Ammon's horn (tissue), 1 donor: Measurements from ENCODE around the gene BAIAP2L1.
"Not testable (repeated sequence)": the region's sequence is repeated elsewhere in the genome, so short reads cannot be mapped to it uniquely, and the experiment has no call there.

Experiments used
- DNase-seq: peaks from one replicate; pipeline ENCODE4 v3.0.0-alpha.2; 2016; ENCODE audit warnings: low spot score

Gene BAIAP2L1, protein sequence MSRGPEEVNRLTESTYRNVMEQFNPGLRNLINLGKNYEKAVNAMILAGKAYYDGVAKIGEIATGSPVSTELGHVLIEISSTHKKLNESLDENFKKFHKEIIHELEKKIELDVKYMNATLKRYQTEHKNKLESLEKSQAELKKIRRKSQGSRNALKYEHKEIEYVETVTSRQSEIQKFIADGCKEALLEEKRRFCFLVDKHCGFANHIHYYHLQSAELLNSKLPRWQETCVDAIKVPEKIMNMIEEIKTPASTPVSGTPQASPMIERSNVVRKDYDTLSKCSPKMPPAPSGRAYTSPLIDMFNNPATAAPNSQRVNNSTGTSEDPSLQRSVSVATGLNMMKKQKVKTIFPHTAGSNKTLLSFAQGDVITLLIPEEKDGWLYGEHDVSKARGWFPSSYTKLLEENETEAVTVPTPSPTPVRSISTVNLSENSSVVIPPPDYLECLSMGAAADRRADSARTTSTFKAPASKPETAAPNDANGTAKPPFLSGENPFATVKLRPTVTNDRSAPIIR

DNA sequence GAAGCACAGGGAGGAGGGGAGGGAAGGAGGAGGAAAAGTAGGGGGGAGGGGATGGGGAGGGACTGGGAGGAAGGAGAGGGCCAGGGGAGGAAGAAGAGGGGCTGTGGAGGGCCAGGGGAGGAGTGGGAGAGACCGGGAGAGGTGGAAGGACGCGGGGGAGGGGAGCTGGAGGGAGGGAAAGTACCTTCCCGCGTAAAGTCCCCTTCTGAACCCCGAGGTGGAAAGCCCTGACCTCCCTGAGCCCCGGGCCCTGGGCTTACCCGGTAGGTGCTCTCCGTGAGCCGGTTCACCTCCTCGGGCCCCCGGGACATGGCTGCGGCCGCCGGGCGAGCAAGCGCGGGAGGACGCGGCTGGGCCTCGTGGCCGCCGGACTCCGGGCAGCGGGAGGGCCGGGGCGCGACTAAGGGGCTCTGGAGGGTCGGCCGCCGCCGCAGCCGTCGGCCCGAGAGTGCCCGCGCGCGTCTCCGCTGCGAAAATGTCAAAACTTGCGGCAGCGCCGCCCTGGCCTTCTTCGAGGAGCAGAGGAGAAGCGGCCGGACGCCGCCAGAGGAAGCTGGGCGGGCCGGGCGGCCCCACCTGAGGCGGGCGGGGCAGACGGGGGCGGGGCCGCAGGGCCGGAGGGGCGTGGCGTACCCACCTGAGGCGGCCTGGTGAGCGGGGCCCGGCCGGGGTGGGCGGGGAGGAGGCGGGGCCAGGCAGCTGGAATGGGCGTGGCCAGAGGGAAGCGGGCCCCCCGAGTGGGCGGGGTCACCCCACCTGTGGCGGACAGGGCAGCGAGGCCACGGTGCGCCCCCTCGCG is at the start of gene BAIAP2L1:
Gene BAIAP2L1, minus strand, starts transcription at position 549 of the 799 bp plus-strand sequence. Its CDS starts 238 bp downstream, at position 311.
- DNase-seq, result peak; percentile 9

DNA sequence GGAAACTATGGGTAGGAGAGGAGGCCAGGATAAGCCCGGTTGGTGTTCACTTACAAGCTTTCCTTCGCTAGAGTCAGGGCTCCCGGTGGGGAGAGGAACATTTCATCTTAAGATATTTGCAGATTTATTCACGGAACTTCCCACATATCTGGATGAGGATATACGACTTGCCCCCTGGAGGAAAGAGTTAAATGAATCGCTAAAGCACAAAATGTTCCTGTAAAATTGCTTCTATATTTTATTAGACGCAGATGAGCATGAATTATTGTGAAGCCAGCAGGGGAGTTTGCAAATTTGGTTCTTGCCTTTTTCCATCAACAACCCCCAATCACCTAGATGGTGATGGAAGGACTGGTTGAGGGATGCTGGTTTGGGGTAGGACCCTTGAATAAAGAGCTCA is 47.9 kb upstream of the BAIAP2L1 start:
- no peak for DNase-seq

DNA sequence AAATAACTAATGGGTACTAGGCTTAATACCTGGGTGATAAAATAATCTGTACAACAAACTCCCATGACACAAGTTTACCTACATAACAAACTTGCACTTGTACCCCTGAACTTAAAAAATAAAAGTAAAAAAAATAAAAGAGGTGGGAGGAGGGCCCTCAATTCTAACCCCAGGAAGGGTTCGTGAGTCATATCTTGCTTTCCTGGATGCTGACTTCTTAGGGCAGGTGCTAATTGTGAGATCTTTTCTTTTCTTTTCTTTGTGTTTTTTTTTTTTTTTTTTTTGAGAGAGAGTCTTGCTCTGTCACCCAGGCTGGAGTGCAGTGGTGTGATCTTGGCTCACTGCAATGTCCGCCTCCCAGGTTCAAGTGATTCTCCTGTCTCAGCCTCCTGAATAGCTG is 40.1 kb upstream of the BAIAP2L1 start:
- DNase-seq, result not testable (repeated sequence)

DNA sequence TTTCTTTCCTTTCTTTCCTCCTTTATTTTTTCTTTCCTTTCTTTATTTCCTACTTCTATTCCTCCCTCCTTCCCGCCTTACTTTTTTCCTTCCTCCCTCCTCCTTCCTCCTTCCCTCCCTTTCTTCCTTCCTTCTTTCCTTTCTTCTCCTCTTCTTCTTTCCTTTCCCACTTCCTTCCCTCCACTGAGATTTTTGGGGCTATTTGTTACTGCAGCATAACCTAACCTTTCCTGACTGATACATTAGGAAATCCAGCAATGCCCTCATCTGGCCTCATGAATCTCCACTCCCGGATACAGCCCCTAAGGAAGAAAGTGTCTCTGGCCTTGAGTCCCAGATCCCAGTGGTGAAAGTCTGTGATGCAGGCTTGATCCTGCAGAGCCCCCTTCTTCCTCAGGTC is 38.6 kb upstream of the BAIAP2L1 start:
- DNase-seq, result no peak

DNA sequence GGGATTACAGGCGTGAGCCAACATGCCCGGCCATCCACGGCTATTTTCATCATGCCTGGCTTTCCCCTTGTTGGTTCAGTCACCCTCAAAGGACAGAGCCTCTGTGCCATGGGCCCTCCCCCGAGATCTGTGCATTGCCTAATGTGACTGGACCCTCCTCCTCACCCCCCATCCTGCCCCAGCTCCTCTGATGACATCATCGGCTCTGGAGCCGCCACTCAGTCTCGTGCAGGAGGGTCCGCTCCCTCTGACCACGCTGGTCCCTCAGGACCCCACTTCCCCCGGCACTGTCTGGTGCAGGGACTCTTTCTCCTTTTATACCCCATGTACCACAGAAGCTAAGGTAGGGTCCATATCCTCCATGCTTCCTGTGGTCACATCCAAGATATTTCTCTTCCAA is 33.2 kb upstream of the BAIAP2L1 start:
- DNase-seq, result no peak

DNA sequence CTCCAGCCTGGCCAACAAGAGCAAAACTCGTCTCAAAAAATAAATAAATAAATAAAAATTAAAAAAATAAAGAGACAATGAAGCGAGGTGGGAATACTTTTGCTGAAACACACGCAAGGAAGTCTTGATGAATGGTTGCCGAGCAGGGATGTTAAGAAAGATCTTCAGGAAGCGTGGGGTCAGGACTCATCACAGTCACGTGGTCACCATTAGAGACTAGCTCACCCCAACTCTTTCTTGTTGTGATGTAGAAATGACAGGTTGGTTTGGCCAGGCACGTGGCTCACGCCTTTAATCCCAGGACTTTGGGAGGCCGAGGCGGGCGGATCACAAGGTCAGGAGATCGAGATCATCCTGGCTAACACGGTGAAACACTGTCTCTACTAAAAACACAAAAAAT is 28.9 kb upstream of the BAIAP2L1 start:
- DNase-seq, result no peak

DNA sequence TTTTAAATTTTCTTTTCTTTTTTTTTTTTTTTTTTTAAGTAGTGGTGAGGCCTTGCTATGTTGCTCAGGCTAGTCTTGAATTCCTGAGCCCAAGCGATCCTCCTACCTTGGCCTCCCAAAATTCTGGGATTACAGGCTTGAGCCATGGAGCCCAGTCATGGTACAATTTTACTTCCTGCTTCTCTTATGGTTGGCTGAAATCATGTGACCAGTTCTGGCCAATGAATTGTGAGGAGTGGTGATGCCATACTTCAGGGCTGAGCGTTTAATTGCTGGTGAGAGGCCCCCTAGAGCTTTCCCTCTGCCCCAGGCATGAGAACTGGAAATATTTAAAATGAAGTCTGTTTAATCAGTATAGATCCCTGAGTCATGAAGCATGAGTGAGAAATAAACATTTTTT is 22.2 kb upstream of the BAIAP2L1 start:
- no peak for DNase-seq

DNA sequence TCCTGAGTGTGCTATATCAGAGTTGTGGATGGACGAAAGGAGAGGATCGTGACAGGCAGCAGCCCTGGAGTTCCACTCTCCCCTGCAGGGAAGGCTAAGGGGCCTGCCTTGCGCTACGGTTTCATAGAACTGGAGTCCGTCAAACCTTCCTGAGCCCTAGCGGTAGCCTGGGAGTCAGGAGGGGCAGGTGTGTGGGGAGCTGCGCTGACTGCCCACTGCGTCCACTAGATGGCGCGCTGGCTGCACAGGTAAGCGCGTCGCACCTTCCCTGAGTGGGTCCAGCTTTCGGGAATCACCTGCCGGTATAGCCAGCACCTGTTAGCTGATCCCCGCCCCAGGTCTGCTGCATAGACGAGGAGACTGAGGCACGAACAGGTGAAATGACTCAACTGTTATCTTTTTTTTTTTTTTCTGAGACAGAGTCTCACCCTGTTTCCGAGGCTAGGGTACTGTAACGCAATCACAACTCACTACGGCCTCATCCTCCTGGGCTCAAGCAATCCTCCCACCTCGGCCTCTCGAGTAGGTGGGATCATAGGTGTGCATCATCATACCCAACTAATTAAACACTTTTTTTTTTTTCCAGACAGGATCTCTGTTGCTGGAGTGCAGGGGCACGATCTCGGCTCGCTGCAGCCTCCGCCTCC is 20.2 kb upstream of the BAIAP2L1 start:
- DNase-seq, result peak; percentile 45

DNA sequence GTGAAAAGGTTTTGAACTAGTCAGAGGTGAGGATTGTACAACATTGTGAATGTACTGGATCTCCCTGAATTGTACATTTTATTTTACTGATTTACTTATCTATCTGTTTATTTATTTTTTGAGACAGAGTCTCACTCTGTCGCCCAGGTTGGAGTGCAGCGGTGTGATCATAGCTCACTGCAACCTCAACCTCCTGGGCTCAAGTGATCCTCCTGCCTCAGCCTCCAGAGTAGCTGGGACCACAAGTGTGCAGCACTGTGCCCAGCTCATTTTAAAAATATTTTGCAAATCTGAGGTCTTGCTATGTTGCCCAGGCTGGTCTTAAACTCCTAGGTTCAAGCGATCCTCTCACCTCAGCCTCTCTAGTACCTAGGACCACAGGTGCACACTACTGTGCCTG is 19.1 kb upstream of the BAIAP2L1 start:
- DNase-seq, result not testable (repeated sequence)

DNA sequence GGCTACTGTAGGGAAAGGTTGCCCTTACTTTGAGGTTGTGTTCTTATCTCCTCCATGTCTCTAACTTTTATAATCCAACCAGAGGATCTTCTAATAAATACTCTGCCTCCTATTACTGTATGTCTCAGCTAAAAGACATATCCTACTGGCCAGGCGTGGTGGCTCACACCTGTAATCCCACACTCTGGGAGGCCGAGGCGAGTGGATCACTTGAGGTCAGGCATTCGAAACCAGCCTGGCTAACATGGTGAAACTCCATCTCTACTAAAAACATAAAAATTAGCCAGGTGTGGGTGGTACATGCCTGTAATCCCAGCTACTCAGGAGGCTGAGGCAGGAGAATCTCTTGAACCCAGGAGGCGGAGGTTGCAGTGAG is 18.4 kb upstream of the BAIAP2L1 start:
- DNase-seq, result not testable (repeated sequence)

DNA sequence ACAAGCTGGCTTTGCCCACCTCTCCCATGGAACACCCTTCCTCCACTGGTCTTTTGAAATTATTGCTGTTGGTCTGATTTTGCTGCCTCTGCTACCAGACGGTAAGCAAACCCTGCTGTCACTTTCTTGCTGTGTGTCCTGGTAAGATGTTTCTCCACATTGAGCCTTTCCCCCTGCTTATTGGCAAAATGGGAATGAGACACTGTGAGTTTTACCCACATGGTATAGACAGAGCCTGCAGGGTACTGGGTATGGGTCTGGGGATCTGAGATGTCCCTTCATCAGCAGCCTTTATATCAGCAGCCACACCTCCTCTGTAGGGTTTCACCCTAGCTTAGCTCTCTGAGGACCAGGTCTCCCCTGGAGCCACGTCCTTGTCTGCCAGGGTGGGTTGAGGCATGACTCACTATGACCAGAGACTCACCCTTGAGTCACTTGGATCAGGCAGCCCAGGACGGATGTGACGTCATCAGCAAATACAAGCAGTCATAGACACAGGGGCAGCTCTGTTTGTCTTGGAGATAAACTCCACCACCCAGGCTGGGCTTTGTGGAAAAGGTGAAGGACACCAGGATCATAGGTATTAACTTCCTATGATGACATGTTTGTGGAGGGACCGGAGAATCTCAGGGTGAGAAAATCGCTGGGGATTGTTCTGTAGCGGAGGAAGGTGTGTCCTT is 17.9 kb upstream of the BAIAP2L1 start:
- DNase-seq, result no peak

DNA sequence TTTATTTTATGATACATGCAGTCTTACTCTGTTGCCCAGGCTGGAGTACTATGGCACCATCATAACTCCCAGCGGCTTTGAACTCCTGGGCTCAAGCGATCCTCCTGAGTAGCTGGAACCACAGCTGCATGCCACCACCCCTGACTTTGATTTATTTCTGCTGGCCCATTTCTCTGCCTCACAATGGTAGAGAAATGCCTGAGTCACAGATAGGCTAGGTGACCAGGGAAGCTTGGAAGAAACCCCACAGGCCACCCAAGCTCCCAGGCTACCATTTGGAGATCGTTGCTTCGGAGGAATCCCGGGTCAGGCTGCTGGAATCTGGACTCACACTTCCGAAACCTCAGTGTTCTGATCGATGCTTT is 17.4 kb upstream of the BAIAP2L1 start:
- no peak for DNase-seq

DNA sequence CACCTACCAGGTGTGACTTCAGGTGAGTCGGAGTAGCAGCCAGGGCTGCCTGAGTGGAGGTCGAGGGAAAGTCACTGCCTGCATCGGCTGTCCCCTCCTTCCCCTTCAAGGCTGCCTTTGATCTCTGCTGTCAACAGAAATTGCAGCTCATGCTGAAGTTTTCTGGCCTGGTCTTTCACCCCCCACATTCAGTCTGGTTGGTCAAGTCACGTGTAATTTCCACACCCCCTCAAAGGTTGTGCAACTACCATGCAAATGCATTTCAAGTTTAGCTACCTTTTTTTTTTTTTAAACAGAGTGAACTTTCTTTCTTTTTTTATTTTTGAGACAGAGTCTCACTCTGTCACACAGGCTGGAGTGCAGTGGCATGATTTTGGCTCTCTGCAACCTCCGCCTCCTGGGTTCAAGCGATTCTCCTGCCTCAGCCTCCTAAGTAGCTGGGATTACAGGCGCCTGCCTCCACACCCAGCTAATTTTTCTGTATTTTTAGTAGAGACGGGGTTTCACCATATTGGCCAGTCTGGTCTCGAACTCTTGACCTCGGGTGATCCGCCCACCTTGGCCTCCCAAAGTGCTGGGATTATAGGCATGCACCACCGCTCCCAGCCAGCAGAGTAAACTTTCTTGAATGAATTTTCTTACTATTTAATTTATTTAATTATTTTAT is 16.8 kb upstream of the BAIAP2L1 start:
- not testable (repeated sequence) for DNase-seq

DNA sequence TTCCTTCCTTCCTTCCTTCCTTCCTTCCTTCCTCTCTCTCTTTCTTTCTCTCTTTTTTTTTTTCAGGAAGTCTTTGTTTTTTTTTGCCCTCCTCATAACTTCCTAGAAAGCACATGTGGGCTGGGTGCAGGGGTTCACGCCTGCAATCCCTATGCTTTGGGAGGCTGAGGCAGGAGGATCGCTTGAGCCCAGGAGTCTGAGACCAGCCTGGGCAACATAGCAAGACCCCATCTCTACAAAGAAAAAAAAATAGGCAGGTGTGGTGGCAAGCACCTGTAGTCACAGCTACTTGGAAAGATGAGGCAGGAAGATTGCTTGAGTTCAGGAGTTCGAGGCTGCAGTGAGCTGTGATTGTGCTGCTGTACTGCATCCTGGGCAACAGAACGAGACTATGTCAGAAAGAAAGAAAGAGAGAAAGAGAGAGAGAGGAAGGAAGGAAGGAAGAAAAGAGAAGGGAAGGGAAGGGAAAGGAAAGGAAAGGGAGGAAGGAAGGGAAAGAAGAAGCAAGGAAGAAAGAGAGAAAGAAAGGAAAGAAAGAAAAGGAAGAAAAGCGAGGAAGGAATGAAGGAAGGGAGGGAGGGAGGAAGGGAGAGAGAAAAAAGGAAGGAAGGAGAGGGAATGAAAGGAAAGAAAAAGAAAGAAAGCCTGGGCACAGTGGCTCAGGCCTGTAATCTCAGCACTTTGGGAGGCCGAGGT is 13.5 kb upstream of the BAIAP2L1 start:
- no peak for DNase-seq

DNA sequence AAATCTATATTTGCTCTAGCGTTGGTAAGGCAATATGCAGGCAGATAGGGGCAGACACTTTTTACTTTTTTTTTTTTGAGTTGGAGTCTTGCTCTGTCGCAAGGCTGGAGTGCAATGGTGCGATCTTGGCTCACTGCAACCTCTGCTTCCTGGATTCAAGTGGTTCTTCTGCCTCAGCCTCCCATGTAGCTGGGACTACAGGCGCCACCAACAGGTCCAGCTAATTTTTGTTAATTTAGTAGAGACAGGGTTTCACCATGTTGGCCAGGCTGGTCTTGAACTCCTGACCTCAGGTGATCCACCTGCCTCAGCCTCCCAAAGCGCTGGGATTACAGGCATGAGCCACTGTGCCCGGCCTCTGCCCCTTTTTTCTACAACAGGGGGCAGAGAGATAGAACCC is 12.8 kb upstream of the BAIAP2L1 start:
- DNase-seq, result not testable (repeated sequence)

DNA sequence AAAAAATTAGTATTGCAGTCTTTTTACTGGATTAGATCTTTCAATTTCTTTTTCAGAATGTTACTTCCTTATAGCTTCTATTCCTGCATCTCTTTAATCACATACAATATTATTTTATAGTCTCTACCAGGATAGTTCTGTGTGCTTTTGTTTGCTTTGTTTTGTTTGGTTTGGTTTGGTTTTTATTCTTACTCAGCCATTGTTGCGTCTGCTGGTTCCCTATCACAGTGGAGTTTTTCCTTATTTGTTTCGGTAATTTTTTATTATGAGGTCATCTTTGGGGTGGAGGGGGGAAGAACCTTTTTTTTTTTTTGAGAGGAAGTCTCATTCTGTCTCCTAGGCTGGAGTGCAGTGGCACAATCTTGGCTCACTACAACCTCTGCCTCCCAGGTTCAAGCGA is 9.0 kb upstream of the BAIAP2L1 start:
- no peak for DNase-seq

DNA sequence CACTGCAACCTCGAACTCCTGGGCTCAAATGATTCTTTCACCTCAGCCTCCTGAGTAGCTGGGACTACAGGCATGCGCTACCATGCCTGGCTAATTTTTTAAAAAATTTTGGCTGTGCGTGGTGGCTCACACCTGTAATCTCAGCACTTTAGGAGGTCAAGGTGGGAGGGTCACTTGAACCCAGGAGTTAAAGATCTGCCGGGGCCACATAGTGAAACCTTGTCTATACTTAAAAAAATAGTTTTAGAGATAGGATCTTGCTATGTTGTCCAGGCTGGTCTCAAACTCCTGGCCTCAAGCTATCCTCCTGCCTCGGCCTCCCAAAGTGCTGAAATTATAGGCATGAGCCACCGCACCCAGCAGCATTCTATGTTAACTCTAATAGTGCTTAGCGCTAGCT is 7.3 kb upstream of the BAIAP2L1 start:
- DNase-seq, result not testable (repeated sequence)

DNA sequence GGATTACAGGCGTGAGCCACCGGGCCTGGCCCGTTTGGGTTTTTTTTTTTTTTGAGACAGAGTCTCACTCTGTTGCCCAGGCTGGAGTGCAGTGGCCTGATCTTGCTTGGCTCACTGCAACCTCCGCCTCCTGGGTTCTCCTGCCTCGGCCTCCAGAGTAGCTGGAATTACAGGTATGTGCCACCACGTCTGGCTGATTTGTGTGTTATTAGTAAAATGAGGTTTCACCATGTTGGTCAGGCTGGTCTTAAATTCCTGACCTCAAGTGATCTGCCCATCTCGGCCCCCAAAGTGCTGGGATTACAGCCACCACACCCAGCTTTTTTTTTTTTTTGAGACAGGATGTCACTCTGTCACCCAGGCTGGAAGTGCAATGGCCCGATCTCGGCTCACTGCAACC is 5.9 kb upstream of the BAIAP2L1 start:
- DNase-seq, result no peak

DNA sequence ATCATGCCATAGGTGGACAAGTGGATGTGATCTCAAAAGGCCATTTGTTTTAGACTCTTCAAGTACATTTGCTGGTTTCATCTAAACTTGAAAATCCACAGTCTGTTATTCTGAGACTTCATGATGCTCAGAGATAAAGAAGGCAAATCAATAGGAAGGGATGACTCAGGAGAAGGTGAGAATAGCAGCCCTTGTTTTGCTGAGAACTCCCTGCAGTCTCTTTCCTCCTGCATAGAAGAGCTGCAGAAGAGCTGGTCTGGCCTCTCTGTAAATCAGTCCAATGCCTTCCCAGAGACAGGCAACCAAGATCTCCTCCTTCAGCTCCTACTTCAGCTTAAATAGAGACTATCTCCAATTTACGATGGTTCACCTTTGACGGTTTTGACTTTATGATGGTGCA is 4.0 kb upstream of the BAIAP2L1 start:
- DNase-seq, result no peak

DNA sequence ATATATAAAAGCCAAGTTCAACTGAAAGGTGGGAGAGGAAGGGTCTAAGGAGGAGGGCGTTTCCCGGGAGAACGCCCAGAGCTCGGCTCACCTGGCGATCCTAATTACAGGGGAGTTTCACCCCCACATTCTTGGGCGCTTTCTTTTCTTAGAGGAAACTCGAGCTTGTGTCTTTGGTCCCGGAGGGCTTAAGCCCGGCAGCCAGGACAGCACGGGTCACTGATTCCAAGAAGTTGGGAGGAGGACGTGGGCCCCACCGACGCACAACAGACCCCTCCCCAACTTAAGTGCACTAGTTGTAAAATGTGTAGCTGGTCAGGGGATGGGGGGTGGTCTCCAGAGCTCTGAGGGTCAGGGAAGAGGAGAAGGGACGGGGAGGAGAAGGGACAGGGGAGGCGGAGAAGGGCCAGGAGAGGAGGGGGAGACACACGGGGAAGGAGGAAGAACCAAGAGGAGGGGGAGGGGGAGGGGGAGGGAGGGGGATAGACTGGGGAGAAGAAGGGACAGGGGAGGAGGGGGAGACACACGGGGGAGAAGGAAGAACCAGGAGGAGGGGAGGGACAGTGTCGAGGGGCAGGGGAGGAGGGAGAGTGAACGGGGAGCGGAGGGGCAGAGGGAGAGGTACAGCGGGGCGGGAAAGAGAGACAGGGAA is 874 bp downstream of the BAIAP2L1 start:
- DNase-seq, result no peak
